Hepatocyte (in vitro differentiated cells): ENCODE measurements around the gene TES. TPM values are rescaled to one million over a fixed set of nuclear protein-coding genes. Genes with fewer than 3 reads are reported as not detected.

ENCODE experiments used
- DNase-seq: peaks from one replicate; pipeline ENCODE4 v3.0.0-alpha.2; 2016; ENCODE audit warnings: low spot score
- H2AFZ ChIP-seq: fragments of 200-600 bp; sonication (generic); 2 replicates; pipeline ENCODE4 v1.6.0; 2016; ENCODE audit warnings: antibody characterized with exemption, mild to moderate bottlenecking
- H3K27ac ChIP-seq: fragments of 200-600 bp; sonication (generic); 2 replicates; pipeline ENCODE4 v1.5.1; 2016; ENCODE audit warnings: mild to moderate bottlenecking
- H3K27me3 ChIP-seq: fragments of 200-600 bp; sonication (generic); 2 replicates; pipeline ENCODE4 v1.6.1; 2016
- H3K36me3 ChIP-seq: fragments of 200-600 bp; sonication (generic); replicated peaks from 2 replicates; pipeline ENCODE4 v1.5.1; 2016; ENCODE audit warnings: low read depth; ENCODE audit not compliant: insufficient read depth
- H3K4me1 ChIP-seq: fragments of 200-600 bp; sonication (generic); 2 replicates; pipeline ENCODE4 v1.5.1; 2016; ENCODE audit warnings: mild to moderate bottlenecking, moderate library complexity; ENCODE audit not compliant: insufficient read depth
- H3K4me2 ChIP-seq: fragments of 200-600 bp; sonication (generic); 2 replicates; pipeline ENCODE4 v1.6.0; 2016
- H3K4me3 ChIP-seq: fragments of 200-600 bp; sonication (generic); 2 replicates; pipeline ENCODE4 v1.5.1; 2016; ENCODE audit warnings: mild to moderate bottlenecking
- H3K79me2 ChIP-seq: fragments of 200-600 bp; sonication (generic); 2 replicates; pipeline ENCODE4 v1.6.0; 2017; ENCODE audit warnings: mild to moderate bottlenecking
- H3K9me2 ChIP-seq: fragments of 200-600 bp; sonication (generic); replicated peaks from 2 replicates; pipeline ENCODE4 v1.6.0; 2017; ENCODE audit warnings: mild to moderate bottlenecking; ENCODE audit not compliant: insufficient read depth
- H3K9me3 ChIP-seq: fragments of 200-600 bp; sonication (generic); 2 replicates; pipeline ENCODE4 v1.5.1; 2016; ENCODE audit warnings: low read depth, mild to moderate bottlenecking
- H4K20me1 ChIP-seq: fragments of 200-600 bp; sonication (generic); 2 replicates; pipeline ENCODE4 v1.6.0; 2016; ENCODE audit warnings: mild to moderate bottlenecking; ENCODE audit not compliant: insufficient read depth, poor library complexity, severe bottlenecking
- CTCF ChIP-seq: fragments of 200-600 bp; sonication (generic); IDR thresholded peaks from 2 replicates; pipeline ENCODE4 v1.5.1; 2016; ENCODE audit warnings: antibody characterized with exemption, mild to moderate bottlenecking; ENCODE audit not compliant: poor library complexity
- EZH2 ChIP-seq: fragments of 200-600 bp; sonication (generic); IDR thresholded peaks from 2 replicates; pipeline ENCODE4 v1.6.1; 2016; ENCODE audit warnings: antibody characterized with exemption, mild to moderate bottlenecking, borderline replicate concordance
- EZH2phosphoT487 ChIP-seq: fragments of 200-600 bp; sonication (generic); IDR thresholded peaks from one replicate; pipeline ENCODE4 v1.6.1; 2018; ENCODE audit warnings: antibody characterized with exemption, mild to moderate bottlenecking, low read depth, moderate library complexity; ENCODE audit not compliant: unreplicated experiment, severe bottlenecking
- WGBS: methylation state at CpG from one replicate; pipeline ENCODE4 v1.1.6; 2016; ENCODE audit warnings: low lambda C conversion rate; ENCODE audit errors: missing lambda C conversion rate; 5-methylcytosine and 5-hydroxymethylcytosine counted together
- polyA plus RNA-seq: library from polyadenylated mRNA; unstranded; fragments of >200 nt; fragmentation: Nextera tagmentation; extraction: Ambion mirVana; gene quantifications from 2 replicates; pipeline ENCODE4 v1.2.1, GENCODE V29; 2016
- total RNA-seq: library from RNA; depleted of rRNA; stranded (reverse); fragments of >200 nt; gene quantifications from 2 replicates; pipeline ENCODE4 v1.2.3, GENCODE V29; 2014

Gene TES
- total and polyA plus RNA-seq, 2 experiments from 2014 or later, result 83.2 to 122 TPM

- H3K27ac ChIP-seq, result peak overlapping the region; percentile 35
- H3K4me3 ChIP-seq, result no peak overlapping the region
- H2AFZ ChIP-seq, result no peak overlapping the region
- no peaks in the 10 kb centered on the region for H3K27me3 ChIP-seq
- no peaks in the 10 kb centered on the region for H3K79me2 ChIP-seq
- H3K9me2 ChIP-seq, result no peaks in the 10 kb centered on the region
- 58% methylated on average over 1 of the region's 1 CpG for WGBS
- no peaks in the 10 kb centered on the region for H3K9me3 ChIP-seq
- H4K20me1 ChIP-seq, result no peaks in the 10 kb centered on the region
- DNase-seq, result peak; percentile 12
- H3K4me1 ChIP-seq, result peaks cover 4% of the 10 kb centered on the region
- H3K4me2 ChIP-seq, result peak overlapping the region; percentile 45
- no peaks in the 10 kb centered on the region for H3K36me3 ChIP-seq
- no peak for TF ChIP-seq EZH2phosphoT487
- TF ChIP-seq CTCF, result no peak
- no peak for TF ChIP-seq EZH2
Observed at GRCh38 chr7:116169060-116169459, 41.3 kb upstream of the TES start.

- H2AFZ ChIP-seq, result no peak overlapping the region
- no peak for TF ChIP-seq EZH2
- no peak for TF ChIP-seq CTCF
- no peak for TF ChIP-seq EZH2phosphoT487
- H3K9me3 ChIP-seq, result no peaks in the 10 kb centered on the region
- H3K27me3 ChIP-seq, result no peaks in the 10 kb centered on the region
- H3K4me2 ChIP-seq, result no peak overlapping the region
- DNase-seq, result no peak
- H3K79me2 ChIP-seq, result no peaks in the 10 kb centered on the region
- H4K20me1 ChIP-seq, result no peaks in the 10 kb centered on the region
- H3K4me3 ChIP-seq, result no peak overlapping the region
- no peak overlapping the region for H3K27ac ChIP-seq
- no peaks in the 10 kb centered on the region for H3K36me3 ChIP-seq
- H3K9me2 ChIP-seq, result no peaks in the 10 kb centered on the region
- H3K4me1 ChIP-seq, result peaks cover 4% of the 10 kb centered on the region
Observed at GRCh38 chr7:116170180-116170579, 40.2 kb upstream of the TES start.

- no peaks in the 10 kb centered on the region for H4K20me1 ChIP-seq
- no peak for TF ChIP-seq EZH2
- TF ChIP-seq CTCF, result no peak
- TF ChIP-seq EZH2phosphoT487, result no peak
- no peak overlapping the region for H3K4me2 ChIP-seq
- no peak overlapping the region for H2AFZ ChIP-seq
- no peak overlapping the region for H3K27ac ChIP-seq
- no peaks in the 10 kb centered on the region for H3K27me3 ChIP-seq
- WGBS, result 85% methylated on average over 2 of the region's 2 CpGs
- no peak for DNase-seq
- H3K79me2 ChIP-seq, result no peaks in the 10 kb centered on the region
- H3K9me2 ChIP-seq, result no peaks in the 10 kb centered on the region
- H3K4me1 ChIP-seq, result peaks cover 4% of the 10 kb centered on the region
- no peaks in the 10 kb centered on the region for H3K36me3 ChIP-seq
- H3K9me3 ChIP-seq, result no peaks in the 10 kb centered on the region
- H3K4me3 ChIP-seq, result no peak overlapping the region
Observed at GRCh38 chr7:116171094-116171493, 39.2 kb upstream of the TES start.

- no peaks in the 10 kb centered on the region for H4K20me1 ChIP-seq
- peaks cover 4% of the 10 kb centered on the region for H3K4me1 ChIP-seq
- no peaks in the 10 kb centered on the region for H3K36me3 ChIP-seq
- H3K9me2 ChIP-seq, result no peaks in the 10 kb centered on the region
- TF ChIP-seq CTCF (no peak), EZH2phosphoT487 (no peak), EZH2 (no peak)
- no peak overlapping the region for H3K27ac ChIP-seq
- H3K4me2 ChIP-seq, result no peak overlapping the region
- H3K79me2 ChIP-seq, result no peaks in the 10 kb centered on the region
- H3K27me3 ChIP-seq, result no peaks in the 10 kb centered on the region
- DNase-seq, result no peak
- H3K4me3 ChIP-seq, result no peak overlapping the region
- no peaks in the 10 kb centered on the region for H3K9me3 ChIP-seq
- no peak overlapping the region for H2AFZ ChIP-seq
Observed at GRCh38 chr7:116172353-116172752, 38.0 kb upstream of the TES start.
